Lower lobe of right lung (tissue), 2 donors: Measurements from ENCODE around the gene EVI5L. TPM values are rescaled to one million over a fixed set of nuclear protein-coding genes. Genes with fewer than 3 reads are reported as not detected.
"Not testable (repeated sequence)": the region's sequence is repeated elsewhere in the genome, so short reads cannot be mapped to it uniquely, and the experiment has no call there.

Experiments used
- ATAC-seq, 2 donors: fragments of 200-7000 bp; cut with Tn5 transposase; one replicate each; pipeline ENCODE4 v1.9.1; 2020 to 2022; ENCODE audit warnings: mild to moderate bottlenecking in 2 of 2, moderate library complexity in 2 of 2
- DNase-seq: peaks from one replicate; pipeline ENCODE4 v3.0.0-alpha.2; 2020
- H3K27ac ChIP-seq: fragments of 200-600 bp; one replicate; pipeline ENCODE4 v1.8.0; 2022
- H3K27me3 ChIP-seq: fragments of 200-600 bp; one replicate; pipeline ENCODE4 v1.8.0; 2022; ENCODE audit warnings: low read depth
- H3K36me3 ChIP-seq: fragments of 200-600 bp; one replicate; pipeline ENCODE4 v1.8.0; 2022; ENCODE audit warnings: mild to moderate bottlenecking
- H3K4me1 ChIP-seq: fragments of 200-600 bp; one replicate; pipeline ENCODE4 v1.8.0; 2022
- H3K4me3 ChIP-seq: fragments of 200-600 bp; one replicate; pipeline ENCODE4 v1.8.0; 2022; ENCODE audit warnings: mild to moderate bottlenecking
- H3K9me3 ChIP-seq: fragments of 200-600 bp; one replicate; pipeline ENCODE4 v1.8.0; 2022
- intact Hi-C: fragments of 100-400 bp; cut with DNase I; formaldehyde crosslinking; loops from one replicate; pipeline ENCODE4 v1.11.0; 2022
- total RNA-seq: library from RNA; stranded (reverse); fragmentation: NEBNext Ultra II Directional; extraction: Animal tissue kit (Norgen Biotek cat#: 25700); gene quantifications from one replicate; pipeline ENCODE4 v1.2.1, GENCODE V29; 2021
- TF ChIP-seq, protein P1 (sequence below): fragments of 200-600 bp; IDR thresholded peaks from one replicate; pipeline ENCODE4 v1.8.0; 2022; ENCODE audit warnings: antibody characterized with exemption, mild to moderate bottlenecking
- donor health status: DM: no; HTN: yes; CAD: no; lungs with severe emphysema.

EVI5L gene
- total RNA-seq, 1 donor from 2014 or later, result 11.7 TPM

DNA sequence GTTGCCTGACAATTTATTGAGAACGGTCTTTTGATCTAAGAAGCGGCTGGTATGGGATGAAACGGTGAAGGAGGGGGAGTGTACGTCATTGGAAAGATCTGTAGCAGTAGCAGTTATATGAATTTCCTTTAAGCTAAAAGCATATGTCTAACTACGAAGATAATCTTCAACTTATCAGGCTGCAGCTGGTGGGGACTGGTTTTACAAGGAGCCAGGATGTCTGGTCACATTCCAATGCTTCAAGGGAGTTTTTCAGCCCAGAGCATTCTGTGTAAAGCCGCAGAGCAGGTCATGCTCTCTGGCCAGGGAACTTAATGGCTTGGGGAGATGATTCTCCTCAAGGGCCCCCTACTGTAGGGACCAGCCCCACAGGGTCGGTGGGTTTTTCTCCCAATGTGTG, 37.7 kb upstream of the EVI5L start:
- peaks cover 4% of the 10 kb centered on the region for H3K4me1 ChIP-seq
- TF ChIP-seq, protein P1, sequence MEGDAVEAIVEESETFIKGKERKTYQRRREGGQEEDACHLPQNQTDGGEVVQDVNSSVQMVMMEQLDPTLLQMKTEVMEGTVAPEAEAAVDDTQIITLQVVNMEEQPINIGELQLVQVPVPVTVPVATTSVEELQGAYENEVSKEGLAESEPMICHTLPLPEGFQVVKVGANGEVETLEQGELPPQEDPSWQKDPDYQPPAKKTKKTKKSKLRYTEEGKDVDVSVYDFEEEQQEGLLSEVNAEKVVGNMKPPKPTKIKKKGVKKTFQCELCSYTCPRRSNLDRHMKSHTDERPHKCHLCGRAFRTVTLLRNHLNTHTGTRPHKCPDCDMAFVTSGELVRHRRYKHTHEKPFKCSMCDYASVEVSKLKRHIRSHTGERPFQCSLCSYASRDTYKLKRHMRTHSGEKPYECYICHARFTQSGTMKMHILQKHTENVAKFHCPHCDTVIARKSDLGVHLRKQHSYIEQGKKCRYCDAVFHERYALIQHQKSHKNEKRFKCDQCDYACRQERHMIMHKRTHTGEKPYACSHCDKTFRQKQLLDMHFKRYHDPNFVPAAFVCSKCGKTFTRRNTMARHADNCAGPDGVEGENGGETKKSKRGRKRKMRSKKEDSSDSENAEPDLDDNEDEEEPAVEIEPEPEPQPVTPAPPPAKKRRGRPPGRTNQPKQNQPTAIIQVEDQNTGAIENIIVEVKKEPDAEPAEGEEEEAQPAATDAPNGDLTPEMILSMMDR, result no peak
- no peak overlapping the region for H3K27ac ChIP-seq
- no peaks in the 10 kb centered on the region for H3K36me3 ChIP-seq
- intact Hi-C loops, result no loop called here
- ATAC-seq (no peak), DNase-seq (no peak)
- no peaks in the 10 kb centered on the region for H3K9me3 ChIP-seq
- no peak overlapping the region for H3K4me3 ChIP-seq
- peaks cover 35% of the 10 kb centered on the region for H3K27me3 ChIP-seq

DNA sequence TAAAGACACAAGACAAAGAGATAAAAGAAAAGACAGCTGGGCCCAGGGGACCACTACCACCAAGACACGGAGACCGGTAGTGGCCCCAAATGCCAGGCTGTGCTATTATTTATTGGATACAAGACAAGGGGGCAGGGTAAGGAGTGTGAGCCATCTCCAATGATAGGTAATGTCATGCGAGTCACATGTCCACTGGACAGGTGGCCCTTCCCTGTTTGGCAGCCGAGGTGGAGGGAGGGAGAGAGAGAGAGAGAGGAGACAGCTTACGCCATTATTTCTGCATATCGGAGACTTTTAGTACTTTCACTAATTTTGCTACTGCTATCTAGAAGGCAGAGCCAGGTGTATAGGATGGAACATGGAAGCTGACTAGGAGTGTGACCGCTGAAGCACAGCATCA, 37.3 kb upstream of the EVI5L start:
- ATAC-seq, H3K4me3 ChIP-seq, H3K27ac ChIP-seq, H3K36me3 ChIP-seq, intact Hi-C loops, H3K4me1 ChIP-seq, H3K9me3 ChIP-seq, DNase-seq: not testable (repeated sequence)
- peaks cover 31% of the 10 kb centered on the region for H3K27me3 ChIP-seq

GRCh38 chr19:7793493-7793892, 36.5 kb upstream of the EVI5L start:
- no peak for DNase-seq
- peaks cover 4% of the 10 kb centered on the region for H3K4me1 ChIP-seq
- H3K36me3 ChIP-seq, result no peaks in the 10 kb centered on the region
- TF ChIP-seq, protein P1, result no peak
- no peak overlapping the region for H3K4me3 ChIP-seq
- no peak overlapping the region for H3K27ac ChIP-seq
- H3K9me3 ChIP-seq, result no peaks in the 10 kb centered on the region
- intact Hi-C loops, result no loop called here
- peaks cover 23% of the 10 kb centered on the region for H3K27me3 ChIP-seq
- ATAC-seq, result no peak

DNA sequence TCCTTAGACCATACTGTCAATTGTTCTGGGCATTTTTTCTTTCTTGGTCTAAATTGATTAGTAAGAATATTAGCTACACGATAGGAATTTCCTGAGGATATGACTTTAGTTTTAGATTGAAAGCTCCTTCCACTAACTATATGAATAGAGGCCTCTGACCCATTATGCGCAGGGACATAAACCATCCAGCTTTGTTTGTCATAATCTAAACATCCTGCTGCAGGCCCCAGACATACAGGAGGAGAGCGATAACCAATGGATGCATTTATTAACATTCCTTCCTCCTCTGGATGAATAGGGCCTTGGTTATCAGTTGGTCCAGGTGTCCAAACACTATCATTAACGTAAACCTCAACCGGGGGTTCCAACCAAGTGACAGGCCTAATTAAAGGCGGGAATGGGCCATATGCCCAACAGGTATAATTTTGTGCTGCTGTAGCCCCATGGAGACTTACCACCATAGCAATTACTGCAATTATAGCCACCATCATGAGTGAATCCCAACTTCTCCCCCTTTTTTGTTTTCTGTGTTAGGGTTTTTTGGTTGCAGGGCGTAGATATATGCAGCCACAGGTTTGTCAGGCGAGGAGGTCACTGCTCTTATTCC, 34.4 kb upstream of the EVI5L start:
- H3K36me3 ChIP-seq, result no peaks in the 10 kb centered on the region
- TF ChIP-seq, protein P1, result no peak
- peaks cover 5% of the 10 kb centered on the region for H3K27me3 ChIP-seq
- no peaks in the 10 kb centered on the region for H3K9me3 ChIP-seq
- H3K4me3 ChIP-seq, result no peak overlapping the region
- DNase-seq (no peak), ATAC-seq (no peak)
- peaks cover 12% of the 10 kb centered on the region for H3K4me1 ChIP-seq
- no peak overlapping the region for H3K27ac ChIP-seq
- intact Hi-C loops, result no loop called here

- Histone ChIP-seq H3K36me3 (no peaks in the 10 kb centered on the region), H3K9me3 (no peaks in the 10 kb centered on the region), H3K27ac (peak overlapping the region; percentile 9), H3K4me3 (peak overlapping the region; percentile 34), H3K27me3 (peaks cover 3% of the 10 kb centered on the region), H3K4me1 (peaks cover 12% of the 10 kb centered on the region)
- TF ChIP-seq, protein P1, result peak; percentile 55
- DNase-seq (peak; percentile 83), ATAC-seq (peak; percentile 88 to 93)
- intact Hi-C loops, result no loop called here
Observed at GRCh38 chr19:7799640-7800355, 30.2 kb upstream of the EVI5L start.

GRCh38 chr19:7801020-7801570, 28.9 kb upstream of the EVI5L start:
- DNase-seq, result no peak
- peaks cover 12% of the 10 kb centered on the region for H3K4me1 ChIP-seq
- intact Hi-C loops, result no loop called here
- H3K9me3 ChIP-seq, result no peaks in the 10 kb centered on the region
- ATAC-seq, result no peak
- TF ChIP-seq, protein P1, result no peak
- H3K36me3 ChIP-seq, result no peaks in the 10 kb centered on the region
- no peak overlapping the region for H3K27ac ChIP-seq
- H3K27me3 ChIP-seq, result peaks cover 3% of the 10 kb centered on the region
- H3K4me3 ChIP-seq, result no peak overlapping the region
